ENCODE data around the gene DLG1.

The DLG1 gene

DNA sequence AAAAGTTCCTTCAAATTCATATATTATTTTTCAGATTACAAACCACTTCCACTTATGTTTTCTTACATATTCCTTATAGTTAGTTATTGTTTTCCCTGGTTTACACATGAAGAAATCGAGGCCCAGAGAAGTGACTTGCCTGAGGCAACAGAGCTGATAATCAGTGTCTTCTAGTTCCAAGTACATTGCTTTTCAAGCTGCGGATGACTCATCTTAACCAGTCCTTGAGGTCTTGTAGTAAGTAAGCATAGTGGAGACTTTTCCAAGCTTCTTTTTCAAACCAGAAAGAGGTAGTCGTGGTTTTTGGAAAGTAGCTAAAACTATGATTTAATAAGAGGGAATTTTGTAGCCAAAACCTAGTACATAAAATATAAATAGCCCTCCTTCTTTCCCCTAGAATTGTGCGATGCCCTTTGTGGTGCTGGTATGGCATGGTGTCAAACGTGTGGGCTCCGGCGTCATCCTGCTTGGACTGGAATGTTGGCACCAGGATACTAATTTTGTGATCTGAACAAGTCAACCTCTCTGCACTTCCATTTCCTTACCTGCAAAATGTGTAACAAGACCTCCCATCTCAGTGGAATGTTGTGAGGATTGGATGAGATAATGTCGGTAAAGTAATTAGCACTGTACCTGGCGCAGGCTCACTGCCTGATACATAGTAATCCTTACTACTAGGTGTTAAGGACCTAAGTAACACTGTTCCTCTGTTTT is 19.0 kb upstream of the DLG1 start:
- DNase-seq (ENCODE audit: low spot score) = no peak

DNA sequence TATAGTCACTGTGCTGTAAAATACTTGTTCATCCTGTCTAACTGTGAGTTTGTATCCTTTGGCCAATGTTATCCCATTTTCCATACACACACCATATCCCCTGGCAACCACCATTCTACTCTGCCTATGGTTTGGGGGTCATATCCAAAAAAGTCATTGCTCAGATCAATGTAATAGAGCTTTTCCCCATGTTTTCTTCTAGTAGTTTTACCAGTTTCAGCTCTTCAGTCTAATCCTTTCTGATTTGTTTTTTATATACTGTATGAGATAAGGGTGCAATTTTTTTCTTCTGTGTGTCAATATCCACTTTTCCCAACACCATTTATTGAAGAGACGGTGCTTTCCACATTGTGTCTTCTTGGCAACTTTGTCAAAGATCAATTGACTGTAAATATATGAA is 14.0 kb upstream of the DLG1 start:
- DNase-seq (ENCODE audit: low spot score) = no peak

DNA sequence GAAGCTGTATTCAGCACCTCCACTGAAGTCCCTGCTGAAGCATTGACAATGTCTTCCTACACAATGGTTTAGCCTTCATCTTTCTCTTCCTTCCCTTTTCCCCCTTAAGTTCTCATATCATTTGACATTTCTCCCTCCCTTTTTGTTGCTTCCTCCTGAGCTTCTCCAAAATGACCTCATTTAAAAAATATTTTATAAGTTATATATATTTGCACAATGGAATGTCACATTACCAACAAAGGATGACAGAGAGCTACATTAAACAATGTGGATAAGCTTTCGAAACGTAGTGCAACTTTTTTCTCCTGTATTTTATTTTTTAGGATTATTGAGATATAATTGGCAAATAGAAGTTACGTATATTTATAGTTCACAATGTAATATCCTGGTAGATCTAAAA is 13.2 kb upstream of the DLG1 start:
- no peak for DNase-seq (ENCODE audit: low spot score)

DNA sequence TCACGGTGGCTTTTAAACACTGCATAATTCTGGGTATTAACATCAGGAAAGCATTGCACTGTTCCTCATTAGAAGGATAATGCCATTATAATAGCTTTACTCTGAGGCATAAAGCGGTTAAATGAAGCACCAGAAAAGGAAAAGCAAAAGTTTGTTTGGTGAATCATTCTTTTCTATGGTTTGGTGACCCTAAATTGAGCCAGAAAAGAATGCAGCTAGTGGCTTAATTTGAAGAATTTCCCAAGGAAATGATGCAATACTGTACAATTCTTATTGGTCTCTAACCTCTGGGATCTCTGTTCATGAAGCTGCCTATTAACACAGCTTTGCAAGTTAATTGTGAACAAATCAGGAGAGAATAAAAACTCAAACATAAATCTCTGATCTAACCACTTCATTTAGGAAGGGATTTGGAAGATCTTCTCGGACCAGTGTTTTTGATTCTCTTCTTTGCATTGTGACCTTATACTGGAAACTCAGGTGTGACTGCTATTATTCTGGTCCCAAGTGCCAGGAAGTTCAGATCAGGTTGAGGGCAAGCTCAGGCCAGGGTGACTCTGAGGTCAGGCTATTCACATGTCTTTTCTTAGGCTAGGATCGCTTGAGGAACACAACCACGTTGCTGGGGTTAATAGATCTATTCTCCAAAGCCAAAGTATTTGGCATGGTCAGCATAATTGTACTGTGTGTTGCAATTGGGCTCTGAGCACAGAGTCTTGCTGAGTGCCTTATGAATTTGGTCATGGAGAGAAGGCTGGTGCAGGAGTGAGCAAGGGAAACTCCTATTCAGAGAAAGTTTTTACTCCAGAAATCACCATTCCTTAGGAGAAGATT is 11.3 kb upstream of the DLG1 start:
- no peak for DNase-seq (ENCODE audit: low spot score)

DNA sequence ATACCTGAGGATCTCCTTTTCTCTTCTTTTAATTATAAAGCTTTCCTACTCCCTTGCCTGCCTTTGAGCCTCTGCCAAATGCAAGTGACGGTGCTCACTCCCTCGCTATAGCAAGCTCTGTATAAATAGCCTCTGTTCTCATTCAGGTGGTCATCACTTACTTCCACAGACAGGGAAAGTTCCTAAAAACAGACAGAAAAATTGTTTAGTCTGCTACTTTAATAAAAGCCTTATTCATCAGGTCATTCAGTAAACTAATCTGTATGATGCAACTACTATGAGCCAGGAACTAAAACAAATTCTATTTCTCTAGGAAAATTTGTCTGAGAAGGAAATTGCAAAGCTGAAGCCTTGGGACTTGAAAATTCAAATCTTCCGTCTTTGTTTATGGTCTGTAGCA is 10.2 kb upstream of the DLG1 start:
- DNase-seq (ENCODE audit: low spot score) = no peak

DNA sequence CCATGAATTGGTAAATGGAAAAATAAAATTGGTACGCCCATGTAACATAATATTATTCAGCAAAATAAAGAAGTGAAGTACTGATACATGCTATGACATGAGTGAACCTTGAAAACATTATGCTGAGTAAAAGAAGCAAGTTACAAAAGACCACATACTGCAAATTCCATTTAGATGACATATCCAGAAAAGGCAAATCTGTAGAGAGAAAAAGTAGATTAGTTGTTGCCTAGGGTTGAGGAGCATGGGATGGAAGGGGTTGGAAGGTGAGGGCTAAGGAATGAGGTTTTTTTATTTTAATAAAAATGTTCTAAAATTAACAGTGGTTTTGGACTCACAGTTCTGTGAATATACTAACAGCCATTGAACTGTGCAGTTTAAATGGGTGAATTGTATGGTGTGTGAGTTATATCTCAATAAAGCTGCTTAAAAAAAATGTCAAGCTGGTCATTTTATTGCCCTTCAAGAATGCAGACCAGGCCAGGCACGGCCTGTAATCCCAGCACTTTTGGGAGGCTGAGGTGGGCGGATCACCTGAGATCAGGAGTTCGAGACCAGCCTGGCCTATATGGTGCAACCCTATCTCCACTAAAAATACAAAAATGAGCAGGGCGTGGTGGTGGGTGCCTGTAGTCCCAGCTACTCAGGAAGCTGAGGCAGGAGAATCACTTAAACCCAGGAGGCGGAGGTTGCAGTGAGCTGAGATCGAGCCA is 8.1 kb upstream of the DLG1 start:
- no peak for DNase-seq (ENCODE audit: low spot score)

DNA sequence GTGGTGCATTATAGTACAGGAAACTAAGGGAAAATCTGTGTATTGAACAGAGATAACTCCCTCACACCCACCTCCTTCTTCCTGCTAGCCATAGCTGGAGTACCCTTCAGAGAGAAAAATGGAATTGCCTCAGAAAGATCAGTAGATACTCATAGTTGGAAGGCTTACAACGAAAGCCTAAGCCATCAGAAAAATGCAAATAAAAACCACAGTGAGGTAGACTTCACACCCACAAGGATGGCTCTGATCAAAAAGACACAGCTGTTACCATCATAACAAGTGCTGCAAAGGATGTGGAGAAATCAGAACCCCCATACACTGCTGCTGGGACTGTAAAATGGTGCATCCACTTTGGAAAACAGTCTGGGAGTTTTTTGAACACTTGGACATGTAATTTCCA is 7.4 kb upstream of the DLG1 start:
- DNase-seq (ENCODE audit: low spot score) = no peak

DNA sequence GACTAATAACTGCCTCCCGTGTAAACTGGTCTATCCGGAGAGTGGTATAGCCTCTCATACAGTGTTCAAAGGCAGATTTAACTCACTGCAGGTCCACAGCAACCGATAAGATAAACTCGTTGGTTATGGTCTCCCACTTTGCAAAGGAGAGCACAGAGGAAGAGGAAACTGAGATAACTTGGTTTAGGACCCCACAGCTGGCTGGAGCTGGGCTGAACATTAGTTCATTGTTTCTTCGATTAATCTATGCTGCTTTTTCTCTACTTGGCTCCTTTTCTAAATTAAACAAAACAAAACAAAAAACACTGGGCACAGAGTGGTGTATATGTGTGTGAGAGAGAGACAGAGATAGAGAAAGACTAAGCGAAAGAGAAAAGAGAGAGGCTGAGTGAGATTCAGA is 5.0 kb upstream of the DLG1 start:
- DNase-seq (ENCODE audit: low spot score) = no peak

DNA sequence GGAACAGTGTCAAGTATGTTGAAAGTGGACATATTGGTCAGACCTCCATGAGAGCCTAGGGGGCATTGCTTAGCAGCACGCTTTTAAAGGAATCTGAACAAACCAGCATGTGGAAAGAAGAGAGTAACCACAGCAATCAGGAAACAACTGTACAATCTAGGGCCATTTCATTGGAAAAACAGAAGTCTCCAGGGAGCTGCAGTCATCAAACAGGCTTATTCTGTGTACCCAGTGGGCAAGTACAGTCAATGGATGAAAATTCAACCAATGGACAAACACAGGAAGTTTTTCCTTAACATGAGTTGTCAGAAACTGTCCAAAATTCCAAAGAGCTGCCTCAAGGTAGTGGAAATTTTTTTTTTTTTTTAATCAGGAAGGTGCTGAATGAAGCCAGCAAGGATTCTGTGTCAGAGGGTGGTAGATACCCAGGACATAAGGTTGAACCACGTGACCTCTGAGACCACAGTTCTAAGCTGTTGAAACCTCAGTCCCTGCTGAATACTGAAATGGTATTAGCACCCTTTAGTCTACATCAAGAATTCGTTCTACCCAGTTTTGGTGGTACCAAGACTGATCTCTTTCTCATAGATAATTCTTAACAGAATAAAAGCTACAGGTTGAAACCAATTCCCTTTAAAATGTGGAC is 4.4 kb upstream of the DLG1 start:
- DNase-seq (ENCODE audit: low spot score) = no peak

DNA sequence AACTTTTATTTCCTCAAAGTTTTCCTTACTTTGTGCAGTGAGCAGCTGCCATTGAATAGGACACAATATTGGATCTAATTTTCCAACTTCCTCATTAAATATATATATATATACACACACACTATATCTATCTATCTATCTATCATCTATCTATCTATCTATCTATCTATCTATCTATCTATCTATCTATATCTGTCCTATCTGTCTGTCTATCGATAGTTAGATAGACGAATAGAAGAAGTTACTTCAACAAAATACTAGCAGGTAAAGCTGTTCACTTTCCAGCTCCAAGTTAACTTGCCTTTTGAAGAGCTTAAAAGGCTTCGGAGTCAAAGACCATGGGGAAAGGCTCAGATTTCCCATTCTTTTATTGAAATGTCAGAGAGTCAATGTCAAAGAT is 3.6 kb upstream of the DLG1 start:
- no peak for DNase-seq (ENCODE audit: low spot score)

DNA sequence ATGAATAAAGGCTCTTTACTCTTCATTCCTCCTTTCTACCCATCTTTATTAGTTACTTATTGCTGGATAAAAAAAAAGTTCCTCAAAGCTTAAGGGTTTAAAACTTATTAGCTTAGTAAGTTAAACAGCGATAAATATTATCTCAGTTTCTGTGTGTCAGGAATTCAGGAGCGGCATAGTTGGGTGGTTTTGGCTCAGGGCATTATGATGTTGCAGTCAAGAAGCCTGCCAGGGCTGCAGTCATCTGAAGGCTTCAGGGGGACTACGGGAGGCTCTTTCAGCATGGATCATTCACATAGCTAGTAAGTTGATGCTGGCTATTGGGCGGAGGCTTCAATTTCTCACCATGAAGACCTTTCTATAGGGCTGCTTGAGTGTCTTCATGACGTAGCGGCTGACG is 1.9 kb upstream of the DLG1 start:
- no peak for DNase-seq (ENCODE audit: low spot score)

DNA sequence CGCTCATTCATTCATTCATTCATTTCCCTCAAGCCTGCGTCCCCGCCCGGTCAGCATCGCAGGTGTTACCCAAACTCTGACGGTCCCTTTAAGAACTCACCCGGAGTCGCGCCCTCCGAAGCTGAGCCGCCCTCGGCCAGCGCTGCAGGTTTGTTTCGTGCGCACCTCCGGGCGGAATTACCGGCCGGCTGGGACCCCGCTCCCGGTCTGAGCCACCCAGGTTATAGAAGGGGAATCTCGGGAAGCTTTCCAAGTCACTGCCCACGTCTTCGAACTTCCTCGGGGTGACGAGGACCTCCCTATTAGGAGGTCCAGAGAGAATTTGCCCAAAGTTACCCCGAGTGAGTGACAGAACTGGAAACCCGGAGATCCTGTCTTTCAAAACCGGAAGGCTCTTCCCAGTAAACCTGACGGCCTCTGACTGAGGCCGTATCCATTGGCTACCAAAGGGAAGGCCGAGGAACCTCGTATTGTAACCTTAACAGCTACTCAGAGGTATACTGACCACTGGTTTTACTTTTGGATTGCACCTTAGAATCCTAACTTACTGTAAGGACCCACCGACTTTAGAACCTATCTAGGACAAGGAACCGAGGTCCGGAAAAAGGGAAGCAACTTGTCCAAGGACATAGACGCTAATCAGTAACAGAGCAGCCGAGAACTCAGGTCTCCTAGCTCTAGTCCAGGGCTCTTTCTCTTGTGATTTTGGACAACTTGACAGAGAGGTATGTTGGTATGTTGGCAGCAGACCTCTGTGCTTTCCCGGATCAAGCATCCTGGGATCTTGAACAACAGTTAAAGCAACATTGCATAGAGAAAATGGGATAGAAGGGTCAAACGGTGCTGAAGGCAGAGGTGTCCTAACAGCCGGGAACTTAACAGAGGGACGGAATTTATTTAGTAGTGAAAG is 788 bp upstream of the DLG1 start:
- DNase-seq (ENCODE audit: low spot score) = no peak

DNA sequence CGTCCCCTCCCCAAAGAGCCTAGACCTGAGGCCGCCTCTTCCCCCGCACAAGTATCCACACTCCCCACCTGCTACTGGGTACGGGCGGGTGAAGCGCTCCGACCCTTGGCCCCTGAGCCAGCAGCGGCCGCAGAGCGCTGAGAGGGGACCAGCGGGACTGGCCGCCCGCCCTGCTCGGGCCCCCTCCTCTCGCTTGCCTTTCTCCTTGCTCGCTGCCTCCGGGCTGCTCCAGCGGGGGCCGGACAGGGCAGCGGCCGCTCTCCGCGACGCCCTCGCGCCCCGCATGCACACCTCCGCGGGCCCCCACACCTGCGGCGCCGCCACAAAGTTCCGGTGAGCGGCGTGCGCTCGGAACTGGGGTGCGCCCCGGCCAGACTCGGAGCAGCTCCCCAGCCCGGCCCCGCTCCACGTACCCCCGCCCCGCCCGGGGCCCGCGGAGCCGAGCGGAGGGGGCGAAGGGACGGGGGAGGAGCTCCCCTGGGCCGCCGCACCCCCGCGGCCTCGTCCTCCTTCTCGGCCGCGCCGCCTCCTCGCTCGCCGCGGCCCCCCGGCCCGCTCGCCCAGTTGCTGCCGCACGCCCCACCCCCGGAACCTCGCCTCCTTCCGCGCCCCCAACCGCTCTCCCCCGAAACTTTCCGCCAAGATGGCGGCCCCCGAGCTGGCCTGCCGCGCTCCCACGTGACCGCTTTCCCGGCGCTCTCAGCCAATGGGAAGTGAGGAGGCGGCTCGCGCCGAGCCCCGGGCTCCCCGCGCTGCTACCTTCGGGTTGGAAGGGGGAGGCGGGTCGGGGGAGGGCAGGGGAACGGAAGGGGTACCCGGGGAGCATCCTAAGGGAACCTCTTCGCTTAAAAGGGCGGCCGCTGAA is 704 bp downstream of the DLG1 start:
- DNase-seq (ENCODE audit: low spot score) = peak; percentile 88

DNA sequence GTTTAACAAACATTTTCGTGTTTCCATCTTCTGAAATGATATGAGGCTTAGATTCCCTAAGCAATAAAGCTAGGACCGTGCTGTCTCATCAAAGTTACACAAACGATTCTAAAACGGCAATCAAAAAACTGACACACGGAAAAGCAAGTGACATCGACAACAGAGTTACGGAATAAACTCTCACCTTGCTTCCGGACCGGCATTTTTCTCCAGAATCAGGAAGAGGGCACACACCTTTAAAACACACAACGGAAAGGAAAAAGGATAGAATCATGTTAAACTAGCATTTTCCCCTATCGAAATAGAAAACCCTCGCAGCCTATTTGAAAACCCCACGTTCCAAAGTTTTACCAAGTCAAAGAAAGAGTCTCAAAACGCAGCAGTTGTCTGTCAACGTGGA is 1.4 kb downstream of the DLG1 start:
- DNase-seq (ENCODE audit: low spot score) = peak; percentile 55

DNA sequence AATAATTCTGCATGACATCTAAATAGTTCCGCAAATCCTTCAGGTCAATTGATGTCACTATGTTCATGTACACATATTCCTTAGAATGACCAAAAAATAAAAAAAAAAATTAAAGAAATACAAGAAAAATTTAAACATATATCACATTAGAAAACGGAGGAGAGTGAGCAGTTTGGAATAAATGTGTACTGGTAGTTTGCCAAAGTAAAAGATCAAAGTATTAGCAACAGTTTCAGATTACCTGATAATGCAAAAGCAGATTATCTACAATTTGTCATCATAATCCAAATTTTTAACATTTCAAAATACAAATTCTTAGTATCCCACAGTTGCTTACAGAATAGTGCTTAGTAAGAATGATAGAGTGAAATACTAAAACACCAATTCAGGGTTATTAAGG is 1.9 kb downstream of the DLG1 start:
- peak; percentile 16 for DNase-seq (ENCODE audit: low spot score)

DNA sequence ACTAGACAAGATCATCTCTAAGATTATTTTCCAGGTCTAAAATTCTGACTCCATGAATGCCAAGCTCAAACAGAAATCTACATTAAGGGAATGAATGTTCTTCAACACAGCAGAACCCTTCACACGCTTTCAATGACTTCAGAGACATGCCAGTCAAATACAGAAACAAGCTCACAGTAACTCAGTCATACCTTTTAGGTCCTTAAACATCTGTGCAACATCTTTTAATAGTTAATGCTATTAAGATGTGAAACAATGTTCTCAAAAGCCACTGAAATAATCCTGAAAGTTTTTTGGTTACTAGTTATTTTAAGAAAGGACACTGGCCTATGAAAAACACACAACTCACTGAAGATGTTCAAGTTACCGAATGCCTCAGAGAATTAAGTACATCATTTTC is 2.5 kb downstream of the DLG1 start:
- DNase-seq (ENCODE audit: low spot score) = peak; percentile 30

DNA sequence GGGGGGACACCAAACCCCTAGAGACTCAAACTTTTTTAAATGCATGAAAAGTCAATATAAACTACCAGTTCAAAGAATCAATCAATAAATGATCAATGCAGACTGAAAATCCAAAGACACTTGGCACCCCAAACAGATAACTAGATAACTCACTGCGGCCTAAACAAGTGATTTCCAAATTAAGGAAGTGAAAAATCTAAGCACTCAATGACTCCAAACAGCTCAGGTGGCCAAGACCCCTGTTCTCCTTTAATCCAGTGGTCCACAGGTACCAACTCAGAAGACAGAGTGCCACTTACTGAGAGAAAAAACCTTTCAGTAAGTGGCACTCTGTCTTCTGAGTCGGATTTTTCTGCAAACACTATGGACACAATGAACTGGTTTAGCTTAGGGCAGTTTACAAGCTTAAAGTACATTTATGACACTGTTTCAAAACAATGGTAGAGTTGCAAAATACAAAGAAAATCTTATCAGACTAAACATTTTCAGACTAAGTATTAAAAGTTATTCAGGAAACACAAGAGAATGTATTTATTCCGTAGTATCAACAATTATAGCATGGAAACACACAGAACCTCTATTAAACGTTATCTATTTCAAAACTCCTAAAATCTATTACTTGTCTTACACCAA is 4.7 kb downstream of the DLG1 start:
- no peak for DNase-seq (ENCODE audit: low spot score)

DNA sequence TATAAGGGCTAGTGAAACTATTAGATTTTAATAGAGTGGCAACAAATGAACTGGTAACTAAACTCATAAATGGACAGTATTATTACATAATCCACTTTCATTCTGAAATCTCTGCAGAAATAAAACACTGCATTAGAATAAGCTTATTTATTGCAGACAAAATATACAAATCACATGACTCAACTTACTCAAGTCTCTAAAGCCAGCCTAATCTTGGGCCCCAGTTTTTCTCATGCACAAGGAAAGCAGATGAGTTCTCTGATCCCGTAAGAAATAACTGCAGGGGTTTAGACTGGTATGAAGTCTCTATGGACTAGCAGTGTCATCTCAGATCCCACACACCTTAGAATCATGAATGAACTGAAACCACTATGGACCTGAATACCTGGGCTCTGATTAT is 5.8 kb downstream of the DLG1 start:
- DNase-seq (ENCODE audit: low spot score) = no peak

DNA sequence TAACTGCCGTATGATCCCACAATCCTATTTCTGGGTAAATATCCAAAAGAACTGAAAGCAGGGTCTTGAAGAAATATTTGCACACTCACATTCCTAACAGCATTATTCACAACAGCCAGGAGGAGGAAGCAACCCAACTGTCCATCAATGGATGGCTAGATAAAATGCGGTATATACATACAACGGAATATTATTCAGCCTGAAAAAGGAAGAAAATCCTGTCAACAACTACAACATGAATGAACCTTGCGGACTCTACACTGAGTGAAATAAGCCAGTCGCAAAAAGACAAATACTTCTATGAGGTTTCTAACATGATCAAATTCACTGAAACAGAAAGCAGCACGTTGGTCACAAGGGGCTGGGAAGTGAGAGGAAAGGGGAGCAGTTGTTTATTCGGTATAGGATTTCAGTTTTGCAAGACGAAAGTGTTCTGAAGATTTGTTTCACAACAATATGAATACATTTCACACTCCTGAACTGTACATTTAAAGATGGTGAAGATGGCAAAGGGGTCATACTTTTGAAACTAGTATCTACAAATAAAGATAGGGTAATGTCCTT is 6.2 kb downstream of the DLG1 start:
- DNase-seq (ENCODE audit: low spot score) = no peak

DNA sequence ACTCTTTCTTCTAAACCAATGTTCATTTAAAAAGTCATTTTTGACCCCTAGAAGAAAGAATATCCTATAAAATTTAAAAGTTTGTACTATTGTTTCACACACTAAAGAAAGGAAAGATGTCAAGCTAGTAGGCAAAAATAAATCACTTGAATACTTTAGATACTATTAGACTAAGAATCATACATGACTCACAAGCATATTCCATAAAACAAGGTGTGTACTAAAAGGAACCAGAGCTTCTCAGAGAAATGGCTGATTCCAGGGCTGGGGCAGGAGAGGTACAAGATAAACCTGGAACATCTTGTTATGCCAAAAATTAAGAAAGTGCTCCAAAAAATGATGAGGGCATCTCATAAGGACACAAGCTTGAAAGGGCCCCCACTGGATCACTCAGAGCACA is 8.7 kb downstream of the DLG1 start:
- DNase-seq (ENCODE audit: low spot score) = no peak
